Tibial nerve (tissue), 4 donors: ENCODE data around the gene TMX2.

Source experiments
- CTCF ChIP-seq, 5 experiments: fragments of 200-600 bp in 3 of 5; fragments of 450-650 bp in 2 of 5; sonication (generic) in 3 of 5; IDR thresholded peaks; one replicate each; pipeline ENCODE4 v1.5.1; 2016 to 2019; ENCODE audit warnings: antibody characterized with exemption in 5 of 5, mild to moderate bottlenecking in 3 of 5, moderate library complexity in 2 of 5
- EP300 ChIP-seq, 2 donors: sonication (generic); formaldehyde crosslinking; IDR thresholded peaks; one replicate each; pipeline ENCODE4 v1.6.1; 2017; ENCODE audit warnings: antibody characterized with exemption in 2 of 2, mild to moderate bottlenecking in 1 of 2
- POLR2A ChIP-seq, 2 donors: fragments of 450-650 bp; IDR thresholded peaks; one replicate each; pipeline ENCODE4 v1.6.1; 2017; ENCODE audit warnings: antibody characterized with exemption in 2 of 2, mild to moderate bottlenecking in 2 of 2, moderate library complexity in 2 of 2

GRCh38 chr11:57663975-57664374, 48.4 kb upstream of the TMX2 start:
- TF ChIP-seq CTCF (IDR thresholded peaks at IDR 0.05) (no peak), POLR2A (IDR thresholded peaks at IDR 0.05) (no peak), EP300 (IDR thresholded peaks at IDR 0.05) (no peak)
